Measurements from ENCODE around the gene TBC1D22A.
"Not testable (repeated sequence)": the region's sequence is repeated elsewhere in the genome, so short reads cannot be mapped to it uniquely, and the experiment has no call there.

The TBC1D22A gene

GRCh38 chr22:46762238-46763050 is at the start of gene TBC1D22A:
TSS of gene TBC1D22A (plus strand) at chr22:46762650. CDS start at chr22:46762787, 137 bp downstream.
- peak; percentile 95 for DNase-seq (ENCODE audit: low spot score)

DNA sequence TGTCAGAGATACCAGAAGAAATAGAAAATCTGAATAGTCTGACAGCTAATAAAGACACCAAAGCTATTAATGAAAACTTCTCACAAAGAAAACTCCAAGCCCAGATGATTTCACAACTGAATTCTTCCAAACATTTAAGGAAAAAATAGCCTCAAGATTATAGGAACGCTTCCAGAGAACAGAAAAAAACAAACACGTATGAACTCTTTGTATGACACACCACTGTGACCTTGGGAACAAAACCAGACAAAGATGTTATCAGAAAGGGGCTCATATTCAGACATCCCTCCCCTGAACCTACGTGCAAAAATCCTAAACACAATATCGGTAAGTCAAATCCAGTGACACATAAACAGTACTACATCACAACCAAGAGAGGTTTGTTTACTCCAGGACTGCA is 47.9 kb upstream of the TBC1D22A start:
- DNase-seq (ENCODE audit: low spot score): no peak

GRCh38 chr22:46719921-46720320 is 42.5 kb upstream of the TBC1D22A start:
- DNase-seq (ENCODE audit: low spot score): no peak

GRCh38 chr22:46721501-46722085 is 40.9 kb upstream of the TBC1D22A start:
- no peak for DNase-seq (ENCODE audit: low spot score)

- no peak for DNase-seq (ENCODE audit: low spot score)
Measured at GRCh38 chr22:46723882-46724281, 38.6 kb upstream of the TBC1D22A start.

DNA sequence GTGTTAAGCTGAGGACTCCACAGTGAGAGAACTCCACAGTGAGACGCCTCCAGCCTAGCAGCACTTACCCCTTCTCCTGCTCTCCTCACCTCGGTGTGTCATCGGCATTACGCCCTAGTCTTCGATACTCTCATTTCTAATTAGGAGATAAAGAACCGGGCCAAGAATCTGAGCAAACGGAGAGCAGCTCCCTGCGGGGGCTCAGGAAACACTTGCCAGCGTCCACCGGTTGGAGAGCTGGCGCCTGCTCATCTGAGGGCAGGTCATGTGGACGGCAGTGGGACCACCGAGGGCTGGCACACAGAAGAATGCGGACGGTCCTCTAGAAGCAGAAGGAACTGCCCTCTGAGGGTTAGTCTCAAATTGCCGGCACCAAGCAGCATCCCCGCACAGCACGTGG is 37.4 kb upstream of the TBC1D22A start:
- DNase-seq (ENCODE audit: low spot score): no peak

GRCh38 chr22:46726066-46726985 is 36.1 kb upstream of the TBC1D22A start:
- DNase-seq (ENCODE audit: low spot score): no peak

DNA sequence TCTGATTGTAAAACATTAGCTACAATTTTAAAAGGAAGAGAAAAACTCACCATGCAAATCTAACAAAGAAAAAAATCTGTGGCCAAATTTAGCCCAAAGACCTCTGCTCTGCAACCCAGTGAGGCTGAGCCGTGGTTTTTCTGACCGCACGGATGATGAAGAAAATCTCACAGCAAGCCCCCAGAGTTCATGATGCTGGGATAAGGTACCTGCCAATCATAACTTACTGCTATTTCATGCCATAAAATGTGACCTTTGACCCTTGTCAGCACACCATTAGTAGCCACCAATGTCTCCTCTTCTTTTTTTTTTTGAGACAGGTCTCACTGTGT is 35.5 kb upstream of the TBC1D22A start:
- DNase-seq (ENCODE audit: low spot score): no peak

- no peak for DNase-seq (ENCODE audit: low spot score)
Measured at GRCh38 chr22:46727813-46728364, 34.6 kb upstream of the TBC1D22A start.

DNA sequence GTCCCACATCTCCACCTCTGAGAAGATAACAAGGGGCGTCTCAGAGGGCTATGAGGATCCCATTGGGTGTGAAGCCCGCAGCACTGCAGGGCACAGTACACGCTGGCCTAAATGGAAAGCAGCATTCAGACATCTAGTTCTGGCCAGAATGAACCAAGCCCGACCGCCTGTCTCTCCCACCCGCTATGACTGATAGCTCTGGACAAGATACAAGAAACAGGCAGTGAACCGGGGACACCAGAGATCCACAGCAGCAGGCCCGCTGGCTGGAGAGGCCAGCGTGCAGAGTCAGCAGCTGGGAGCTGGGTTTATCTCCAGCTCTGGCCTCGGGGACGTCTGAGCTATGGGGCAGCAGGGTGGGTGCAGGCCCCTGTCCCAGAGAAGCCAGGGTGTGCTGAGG is 34.0 kb upstream of the TBC1D22A start:
- no peak for DNase-seq (ENCODE audit: low spot score)

GRCh38 chr22:46730568-46731245 is 31.7 kb upstream of the TBC1D22A start:
- DNase-seq (ENCODE audit: low spot score): no peak

- no peak for DNase-seq (ENCODE audit: low spot score)
Measured at GRCh38 chr22:46731246-46732040, 31.0 kb upstream of the TBC1D22A start.

- no peak for DNase-seq (ENCODE audit: low spot score)
Measured at GRCh38 chr22:46732041-46732379, 30.4 kb upstream of the TBC1D22A start.

GRCh38 chr22:46732513-46732912 is 29.9 kb upstream of the TBC1D22A start:
- no peak for DNase-seq (ENCODE audit: low spot score)

- DNase-seq (ENCODE audit: low spot score): not testable (repeated sequence)
Measured at GRCh38 chr22:46734213-46734722, 28.2 kb upstream of the TBC1D22A start.

DNA sequence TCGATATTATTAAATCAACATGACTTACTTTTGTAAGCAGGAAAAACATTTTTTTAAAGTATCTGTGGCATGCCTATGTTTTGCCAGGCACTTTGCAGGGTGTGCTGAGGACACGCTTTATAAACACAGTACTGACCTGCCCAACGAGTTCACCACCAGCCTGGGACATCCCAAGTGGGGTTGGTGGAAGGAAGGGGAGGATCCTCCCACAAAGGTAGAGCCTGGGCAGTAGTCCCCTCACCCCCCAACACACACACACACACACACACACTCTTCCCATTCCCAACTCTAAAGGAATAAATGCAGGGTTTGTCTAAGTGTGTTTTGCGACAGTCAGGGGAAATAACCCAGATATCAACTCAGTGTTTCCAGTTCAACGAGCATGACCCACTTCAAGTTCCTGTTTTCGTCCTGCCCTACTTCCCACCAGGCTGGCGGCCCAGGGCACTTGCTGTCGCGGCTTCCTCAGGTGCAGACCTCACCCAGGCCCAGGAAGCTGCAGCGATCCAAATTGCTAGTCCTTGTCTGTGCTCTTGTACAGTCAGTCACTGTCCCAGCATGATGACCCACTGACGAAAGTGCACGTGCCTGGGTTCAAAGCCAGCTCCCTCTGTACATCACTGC is 27.5 kb upstream of the TBC1D22A start:
- peak; percentile 76 for DNase-seq (ENCODE audit: low spot score)

GRCh38 chr22:46735747-46736608 is 26.5 kb upstream of the TBC1D22A start:
- DNase-seq (ENCODE audit: low spot score): no peak

- no peak for DNase-seq (ENCODE audit: low spot score)
Measured at GRCh38 chr22:46736705-46737104, 25.7 kb upstream of the TBC1D22A start.

All from CD4-positive, alpha-beta T cell treated with Interleukin-2 at 100 ng/mL for 4 hours (primary cell).